ENCODE data around the gene EFNA3. TPM values are rescaled to one million over a fixed set of nuclear protein-coding genes. Genes with fewer than 3 reads are reported as not detected.

Gene EFNA3
- total and polyA plus RNA-seq, 2 of the 4 experiments (the other 2 are of a cell fraction), result 0.72 to 1.6 TPM

- H4K91ac ChIP-seq (ENCODE audit: insufficient read depth, low read depth, low read length), result no peak overlapping the region
- H3K4me2 ChIP-seq (ENCODE audit: low read depth, low read length), result no peak overlapping the region
- H4K5ac ChIP-seq (ENCODE audit: low read depth, low read length), result no peak overlapping the region
- WGBS, 2 experiments (ENCODE audit: extremely low coverage in 2 of 2, insufficient read length in 1 of 2), result 33% methylated on average over 1 of the region's 12 CpGs; no CpG with 5 or more reads in 1 of the 2 experiments
- H3K18ac ChIP-seq (ENCODE audit: low read depth, low read length), result no peak overlapping the region
- H3K23ac ChIP-seq (ENCODE audit: low read depth, low read length), result no peak overlapping the region
- no peak overlapping the region for H4K8ac ChIP-seq (ENCODE audit: low read depth in 2 of 2, low read length in 2 of 2)
- H3K4me3 ChIP-seq (ENCODE audit: insufficient read depth, low read depth, low read length), result no peak overlapping the region
- no peak overlapping the region for H2AK9ac ChIP-seq (replicated peaks; ENCODE audit: low read depth, low read length, poor library complexity)
- no peaks in the 10 kb centered on the region for H3K79me1 ChIP-seq (ENCODE audit: low read depth in 1 of 2, low read length in 2 of 2)
- no peak overlapping the region for H3K14ac ChIP-seq (replicated peaks; ENCODE audit: low read depth, low read length)
- BruUV-seq (replicated peaks), result no TSS peak
- TF ChIP-seq BHLHE40 (IDR thresholded peaks at IDR 0.05; ENCODE audit: low read depth, low read length) (no peak), ELK1 (IDR thresholded peaks at IDR 0.05; ENCODE audit: borderline replicate concordance, low read depth, low read length) (no peak), SMC3 (IDR thresholded peaks at IDR 0.05; ENCODE audit: low read depth, low read length) (no peak), CTCF (conservative IDR thresholded peaks at IDR 0.05; ENCODE audit: low read depth, low read length) (no peak), NFE2L2 (IDR thresholded peaks at IDR 0.05; ENCODE audit: low read depth, low read length) (no peak), RFX5 (IDR thresholded peaks at IDR 0.05; ENCODE audit: low read depth, low read length) (no peak), MXI1 (IDR thresholded peaks at IDR 0.05; ENCODE audit: borderline replicate concordance, low read depth, low read length) (no peak), MAFK (IDR thresholded peaks at IDR 0.05; ENCODE audit: low read depth, low read length) (no peak), CHD1 (IDR thresholded peaks at IDR 0.05; ENCODE audit: low read depth, low read length) (no peak), CEBPB (IDR thresholded peaks at IDR 0.05; ENCODE audit: low read depth, low read length) (no peak), FOS (IDR thresholded peaks at IDR 0.05; ENCODE audit: low read depth, low read length) (no peak), POLR2A (IDR thresholded peaks at IDR 0.05; ENCODE audit: low read depth, low read length) (no peak), USF2 (IDR thresholded peaks at IDR 0.05; ENCODE audit: low read depth, low read length) (no peak), MAZ (IDR thresholded peaks at IDR 0.05; ENCODE audit: borderline replicate concordance, low read depth, low read length) (no peak), RAD21 (IDR thresholded peaks at IDR 0.05; ENCODE audit: low read length) (no peak), RCOR1 (IDR thresholded peaks at IDR 0.05; ENCODE audit: insufficient replicate concordance, low read length) (no peak)
- no peaks in the 10 kb centered on the region for H3K36me3 ChIP-seq (ENCODE audit: control insufficient read depth, insufficient read depth, low read length)
- in situ Hi-C loops (cut with MboI; ENCODE audit: low sequenced_read_pairs), result no loop called here
- no peak overlapping the region for H2BK5ac ChIP-seq (ENCODE audit: low read depth, low read length, poor library complexity, severe bottlenecking)
- dilution Hi-C loops (cut with HindIII; ENCODE audit: low sequenced_read_pairs, unreplicated experiment), result no loop called here
- no peak overlapping the region for H2AK5ac ChIP-seq (ENCODE audit: low read depth, low read length)
- ChIA-PET POLR2A (ENCODE audit: unreplicated experiment) (no interaction called here), CTCF (no interaction called here)
- intact Hi-C loops (cut with micrococcal nuclease), result no loop called here
- H2BK15ac ChIP-seq (ENCODE audit: low read depth, low read length), result no peak overlapping the region
- H3K27me3 ChIP-seq (ENCODE audit: control insufficient read depth, insufficient read depth, low read length), result peaks cover 41% of the 10 kb centered on the region
- H3K9ac ChIP-seq (ENCODE audit: low read depth, low read length), result no peak overlapping the region
- H2BK120ac ChIP-seq (ENCODE audit: low read depth, low read length), result no peak overlapping the region
- H3K4me1 ChIP-seq (ENCODE audit: control insufficient read depth, insufficient read depth, low read length), result no peaks in the 10 kb centered on the region
- H3K4ac ChIP-seq (ENCODE audit: low read depth, low read length), result no peak overlapping the region
- ATAC-seq (ENCODE audit: low read depth), result no peak
- no peaks in the 10 kb centered on the region; the same call in 1 of the 2 replicates for H4K20me1 ChIP-seq (ENCODE audit: insufficient read depth, low read length)
- no peak overlapping the region for H3K56ac ChIP-seq (ENCODE audit: extremely low read depth, insufficient read depth, low read length)
- H2AFZ ChIP-seq (replicated peaks; ENCODE audit: low read length, poor library complexity), result no peak overlapping the region
- no peak overlapping the region for H3K27ac ChIP-seq (ENCODE audit: insufficient read depth, low read length)
- H2BK20ac ChIP-seq (ENCODE audit: low read depth, low read length), result no peak overlapping the region
- H3K9me3 ChIP-seq (ENCODE audit: control insufficient read depth, insufficient read depth, low read length), result no peaks in the 10 kb centered on the region
- no peaks in the 10 kb centered on the region for H3K9me1 ChIP-seq (ENCODE audit: insufficient read depth, low read length)
- no peak for DNase-seq
These were observed 45.8 kb upstream of the EFNA3 start for GRCh38 chr1:155032886-155033285.
